Sigmoid colon (tissue), 4 donors: ENCODE measurements around the gene LBR.

Experiments
- CTCF ChIP-seq, 4 experiments: fragments of 450-650 bp in 3 of 4; fragments of 200-600 bp in 1 of 4; IDR thresholded peaks; one replicate each; pipeline ENCODE4 v1.5.1; 2016 to 2019; ENCODE audit warnings: antibody characterized with exemption in 4 of 4, mild to moderate bottlenecking in 3 of 4, moderate library complexity in 2 of 4
- EP300 ChIP-seq, 4 donors: sonication (generic); formaldehyde crosslinking; IDR thresholded peaks; one replicate each; pipeline ENCODE4 v1.6.1; 2017; ENCODE audit warnings: antibody characterized with exemption in 4 of 4
- POLR2A ChIP-seq, 2 donors: fragments of 450-650 bp; IDR thresholded peaks; one replicate each; pipeline ENCODE4 v1.6.1; 2016; ENCODE audit warnings: antibody characterized with exemption in 2 of 2, mild to moderate bottlenecking in 2 of 2, moderate library complexity in 2 of 2
- POLR2AphosphoS5 ChIP-seq, 4 donors: sonication (generic); formaldehyde crosslinking; IDR thresholded peaks; one replicate each; pipeline ENCODE4 v1.6.1; 2017; ENCODE audit warnings: antibody characterized with exemption in 4 of 4

DNA sequence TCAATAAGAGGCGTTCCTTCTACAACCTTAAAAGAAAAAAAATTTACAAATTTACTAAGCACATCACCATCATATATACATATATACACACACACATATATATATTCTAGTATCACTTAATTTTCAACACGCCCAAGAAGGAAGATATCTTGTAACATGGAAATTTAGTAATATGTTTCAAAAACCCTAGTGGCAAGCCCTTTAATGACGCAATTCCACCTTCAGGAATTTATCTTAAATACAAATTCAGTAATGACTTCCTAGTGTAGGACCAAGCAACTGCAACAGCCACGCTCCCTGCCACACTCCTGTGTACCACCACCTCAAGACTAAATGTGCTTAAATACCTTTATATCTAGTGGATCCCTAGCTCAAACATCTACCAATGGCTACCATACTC, 12.5 kb downstream of the LBR start:
- TF ChIP-seq POLR2AphosphoS5 (IDR thresholded peaks at IDR 0.05) (no peak), CTCF (IDR thresholded peaks at IDR 0.05) (no peak), POLR2A (IDR thresholded peaks at IDR 0.05) (no peak), EP300 (IDR thresholded peaks at IDR 0.05) (no peak)
